Inflammatory macrophage treated with lipopolysaccharide for 4 hours (primary cell): Measurements from ENCODE around the gene DHRS9.

Experiments used
- DNase-seq: peaks from one replicate; pipeline ENCODE4 v3.0.0-alpha.2; 2020

Gene DHRS9

DNA sequence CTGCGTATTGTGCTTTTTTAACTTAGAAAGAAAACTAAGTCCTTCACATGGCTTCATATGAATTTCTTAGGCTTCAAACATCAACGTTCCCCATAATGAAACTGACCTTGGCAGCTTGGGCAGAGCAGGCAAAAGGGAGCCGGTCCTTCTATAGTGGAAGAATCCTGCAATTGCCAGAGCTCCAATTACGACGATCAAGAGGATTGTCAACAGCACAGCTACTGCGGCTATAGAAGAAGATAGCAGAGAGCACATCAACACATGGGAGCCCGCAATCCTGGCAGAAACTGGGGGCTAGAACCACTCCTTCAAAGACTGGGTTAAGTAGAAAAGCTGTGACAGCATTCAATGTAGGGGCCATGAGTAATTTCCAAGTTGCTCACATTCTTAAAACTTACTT, 69.8 kb downstream of the DHRS9 start:
- no peak for DNase-seq

DNA sequence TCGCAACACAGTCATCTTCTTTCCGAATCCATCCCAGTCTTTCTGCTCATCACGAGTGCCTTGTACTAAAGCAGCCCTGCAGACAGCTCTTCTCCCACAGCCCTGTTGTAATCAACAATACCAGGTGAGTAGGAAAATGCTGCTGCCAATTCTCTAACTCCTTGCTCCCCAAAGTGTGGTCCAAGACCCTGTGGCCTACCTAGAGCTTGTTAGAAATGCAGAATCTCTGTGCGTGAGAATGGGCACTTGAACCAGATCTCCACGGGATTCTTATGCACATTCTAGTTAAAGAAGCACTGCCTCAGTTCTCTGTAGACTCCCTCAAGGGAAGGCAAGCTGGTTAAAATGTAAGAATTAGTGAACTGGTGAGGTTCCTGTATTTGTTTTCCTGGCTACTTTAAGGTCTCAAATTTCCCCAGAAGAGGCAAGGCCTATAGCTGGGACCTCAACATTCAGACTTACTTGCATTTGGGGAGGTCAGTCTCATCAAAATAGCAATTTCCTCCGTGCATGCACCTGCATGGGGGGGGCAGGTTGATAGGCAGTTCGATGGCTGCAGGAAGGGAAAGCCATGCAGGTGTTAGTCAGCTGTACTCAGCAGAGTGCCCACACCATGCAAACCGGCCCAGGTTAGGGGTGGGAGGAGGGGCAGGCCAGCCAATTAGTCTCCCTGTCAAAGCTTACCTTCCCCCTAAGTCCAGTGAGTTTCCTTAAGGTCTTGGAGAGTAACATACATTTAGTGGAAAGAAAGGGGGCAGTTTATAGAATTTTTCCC, 70.8 kb downstream of the DHRS9 start:
- no peak for DNase-seq

DNA sequence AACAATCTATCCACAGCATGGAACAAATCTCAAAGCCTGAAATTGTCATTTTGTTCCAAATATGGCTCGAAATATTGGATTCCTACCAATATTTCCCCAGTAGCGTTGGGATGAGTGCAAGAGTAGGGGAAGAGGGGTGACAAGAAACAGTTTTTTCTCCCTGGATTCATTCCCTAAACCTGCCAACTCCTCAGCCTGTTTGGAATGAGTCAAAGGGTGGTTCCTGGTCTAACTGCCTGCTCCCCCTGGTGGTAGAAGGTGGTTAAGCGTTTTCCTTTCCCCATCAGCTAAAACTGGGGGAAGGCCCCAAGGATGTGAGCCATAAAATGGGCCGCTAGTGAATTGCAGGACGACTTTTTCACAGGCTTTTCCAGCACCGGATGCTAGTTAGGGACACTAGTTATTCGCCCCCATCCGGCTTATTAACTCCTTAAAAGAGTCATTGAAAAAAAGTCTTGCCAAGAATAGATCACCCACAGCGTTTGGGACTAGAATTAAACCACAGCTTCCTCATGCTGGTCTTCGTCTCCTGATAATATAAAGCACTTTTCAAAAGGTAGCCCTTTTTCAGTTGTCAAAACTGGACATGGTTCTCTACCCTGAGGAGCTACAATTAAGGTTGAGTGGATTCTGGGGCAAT, 72.5 kb downstream of the DHRS9 start:
- DNase-seq: peak; percentile 54

DNA sequence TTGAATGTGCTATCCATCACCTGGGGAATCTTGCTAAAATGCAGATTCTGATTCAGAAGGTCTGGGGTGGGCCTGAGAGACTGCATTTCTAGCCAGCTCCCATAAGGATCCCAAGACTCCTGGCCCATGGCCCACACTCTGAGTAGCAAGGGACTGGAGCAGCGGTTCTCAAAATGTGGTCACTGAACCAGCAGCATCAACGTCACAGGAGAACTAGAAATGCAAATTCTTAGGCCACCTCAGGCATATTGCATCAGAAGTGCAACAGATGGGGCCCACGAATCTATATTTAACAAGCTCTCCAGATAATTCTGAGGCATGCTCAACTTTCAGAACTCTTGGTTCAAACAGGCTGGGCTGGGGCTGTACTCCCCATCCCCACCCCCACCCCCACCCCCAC, 74.6 kb downstream of the DHRS9 start:
- no peak for DNase-seq
